Measurements from ENCODE around the gene NFIC.
"Not testable (repeated sequence)": the region's sequence is repeated elsewhere in the genome, so short reads cannot be mapped to it uniquely, and the experiment has no call there.

Gene NFIC

DNA sequence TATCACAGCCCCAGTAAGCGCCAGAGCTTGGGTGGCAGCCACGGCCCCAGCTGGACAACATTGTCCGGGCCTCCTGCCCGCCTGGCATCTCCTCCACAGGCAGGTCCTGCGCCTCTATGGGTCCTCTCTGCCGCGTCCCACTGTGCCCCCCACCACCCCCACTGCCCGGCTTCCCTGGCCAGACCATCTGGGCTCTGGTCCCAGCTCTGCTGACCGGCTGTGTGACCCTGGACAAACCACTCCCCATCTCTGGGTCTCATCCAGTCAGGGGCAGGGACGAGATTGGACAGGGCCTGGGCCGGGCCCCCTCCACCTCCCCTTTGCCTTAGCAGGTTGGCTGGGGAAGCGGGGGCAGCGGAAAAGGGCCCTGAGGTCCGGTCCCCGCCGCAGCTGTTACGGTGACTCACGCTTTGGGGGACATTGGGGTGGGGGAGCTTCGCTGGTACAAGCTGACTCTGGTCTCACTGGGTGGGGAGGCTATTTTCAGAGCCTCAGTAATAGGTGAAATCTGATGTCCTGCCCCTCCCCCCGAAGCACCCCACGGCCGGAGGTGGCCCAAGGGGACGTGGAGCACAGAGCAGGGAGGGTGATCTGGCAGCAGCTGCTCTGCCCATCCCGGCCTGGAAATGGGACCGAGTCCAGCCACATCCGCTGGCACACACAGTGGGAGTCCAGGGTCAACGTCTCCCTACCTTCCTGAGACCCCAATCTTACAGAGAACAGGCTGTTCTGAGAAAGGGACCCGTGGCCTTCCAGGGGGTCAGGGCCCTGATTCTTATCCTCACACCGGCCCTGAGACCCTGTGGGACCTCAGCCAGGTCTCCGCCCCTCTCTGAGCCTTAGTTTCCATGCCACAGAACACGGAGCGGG lies 9.1 kb downstream of the NFIC start:
- DNase-seq: no peak

- DNase-seq: not testable (repeated sequence)
These were observed 9.7 kb downstream of the NFIC start for GRCh38 chr19:3376091-3376455.

GRCh38 chr19:3378352-3379150 lies 12.2 kb downstream of the NFIC start:
- DNase-seq: no peak

GRCh38 chr19:3380829-3381228 lies 14.4 kb downstream of the NFIC start:
- DNase-seq: no peak

- DNase-seq: no peak
These were observed 15.5 kb downstream of the NFIC start for GRCh38 chr19:3381701-3382372.

DNA sequence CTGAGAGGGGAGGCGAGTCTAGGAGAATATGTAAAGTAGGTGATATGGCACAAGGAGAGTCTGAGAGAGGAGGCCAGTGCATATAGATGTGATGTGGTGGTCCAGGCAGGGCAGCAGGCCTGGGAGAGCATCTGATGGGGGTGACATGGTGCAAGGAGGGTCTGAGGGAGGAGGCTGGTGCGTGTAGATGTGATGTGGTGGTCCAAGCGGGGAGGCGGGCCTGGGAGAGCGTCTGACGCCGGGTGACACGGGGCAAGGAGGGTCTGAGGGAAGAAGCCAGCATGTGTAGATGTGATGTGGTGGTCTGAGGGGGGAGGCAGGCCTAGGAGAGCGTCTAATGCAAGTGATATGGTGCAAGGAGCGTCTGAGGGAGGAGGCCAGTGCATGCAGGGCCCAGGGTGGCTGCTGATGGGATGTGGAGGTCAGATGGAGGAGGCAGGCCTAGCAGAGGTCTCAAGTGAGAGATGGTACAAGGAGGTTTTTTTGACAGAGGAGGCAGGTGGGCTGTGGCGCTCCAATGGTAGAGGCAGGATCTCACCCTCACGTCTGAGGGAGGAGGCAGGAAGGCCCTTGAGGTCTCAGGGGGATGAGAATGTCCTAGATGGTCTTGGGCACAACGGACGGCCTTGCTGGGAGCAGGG lies 16.2 kb downstream of the NFIC start:
- no peak for DNase-seq

GRCh38 chr19:3383121-3383722 lies 16.8 kb downstream of the NFIC start:
- no peak for DNase-seq

DNA sequence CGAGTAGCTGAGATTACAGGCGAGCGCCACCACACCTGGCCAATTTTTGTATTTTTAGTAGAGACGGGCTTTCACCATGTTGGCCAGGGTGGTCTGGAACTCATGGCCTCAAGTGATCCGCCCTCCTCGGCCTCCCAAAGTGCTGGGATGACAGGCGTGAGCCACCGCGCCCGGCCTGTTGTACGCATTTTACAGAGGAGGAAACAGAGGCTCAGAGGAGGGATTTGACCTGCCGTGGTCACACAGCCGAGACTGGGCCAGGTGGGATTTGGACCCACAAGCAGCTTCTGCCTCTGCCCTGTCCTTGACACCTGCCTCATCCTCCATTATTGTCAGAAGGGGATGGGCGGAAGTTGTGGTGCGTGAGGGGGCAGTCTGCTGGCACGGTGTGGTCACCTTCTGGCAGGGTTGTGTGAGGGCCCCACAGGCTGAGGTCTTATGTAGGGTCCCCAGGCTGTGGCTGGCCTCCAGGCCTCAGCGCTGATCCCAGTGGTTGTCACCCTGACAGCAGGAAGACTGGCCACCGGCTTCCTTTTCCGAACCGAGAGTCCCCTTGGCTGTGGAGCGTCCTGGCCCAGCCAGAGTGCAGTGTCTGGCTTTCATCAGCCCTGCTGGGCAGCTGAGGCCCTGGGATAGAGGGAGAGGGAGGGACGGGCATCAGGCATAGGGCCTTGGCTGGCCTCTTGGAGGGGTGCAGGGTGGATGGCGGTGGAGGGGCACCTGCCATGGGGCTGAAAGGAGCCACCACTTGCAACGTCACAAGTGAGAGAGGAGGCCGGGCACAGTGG lies 20.3 kb downstream of the NFIC start:
- DNase-seq: no peak

- peak; percentile 87 for DNase-seq
These were observed 21.5 kb downstream of the NFIC start for GRCh38 chr19:3387645-3388589.

- DNase-seq: no peak
These were observed 23.0 kb downstream of the NFIC start for GRCh38 chr19:3389446-3389778.

- DNase-seq: peak; percentile 52
These were observed 23.5 kb downstream of the NFIC start for GRCh38 chr19:3389876-3390371.

- DNase-seq: not testable (repeated sequence)
These were observed 25.5 kb downstream of the NFIC start for GRCh38 chr19:3391911-3392310.

DNA sequence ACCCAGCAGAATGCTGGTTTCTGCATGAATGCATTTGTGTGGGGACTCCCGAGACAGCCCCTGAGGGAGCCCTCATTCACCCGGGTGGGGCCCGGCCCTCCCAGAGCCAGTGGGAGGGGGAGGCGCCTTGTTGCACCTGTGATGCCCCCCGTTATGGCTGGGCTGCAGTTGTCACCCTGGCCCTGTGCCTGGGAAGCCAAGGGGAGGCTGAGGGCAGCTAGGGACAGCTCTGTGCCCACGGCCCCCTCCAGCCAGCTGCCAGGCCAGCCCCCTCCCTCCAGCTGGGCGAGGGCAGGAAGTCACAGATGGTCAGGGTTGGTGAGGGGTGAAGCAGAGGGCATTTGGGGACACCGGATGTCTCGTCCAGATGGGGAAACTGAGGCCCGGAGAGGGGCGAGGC lies 26.1 kb downstream of the NFIC start:
- DNase-seq: no peak

- no peak for DNase-seq
These were observed 30.5 kb downstream of the NFIC start for GRCh38 chr19:3396881-3397265.

DNA sequence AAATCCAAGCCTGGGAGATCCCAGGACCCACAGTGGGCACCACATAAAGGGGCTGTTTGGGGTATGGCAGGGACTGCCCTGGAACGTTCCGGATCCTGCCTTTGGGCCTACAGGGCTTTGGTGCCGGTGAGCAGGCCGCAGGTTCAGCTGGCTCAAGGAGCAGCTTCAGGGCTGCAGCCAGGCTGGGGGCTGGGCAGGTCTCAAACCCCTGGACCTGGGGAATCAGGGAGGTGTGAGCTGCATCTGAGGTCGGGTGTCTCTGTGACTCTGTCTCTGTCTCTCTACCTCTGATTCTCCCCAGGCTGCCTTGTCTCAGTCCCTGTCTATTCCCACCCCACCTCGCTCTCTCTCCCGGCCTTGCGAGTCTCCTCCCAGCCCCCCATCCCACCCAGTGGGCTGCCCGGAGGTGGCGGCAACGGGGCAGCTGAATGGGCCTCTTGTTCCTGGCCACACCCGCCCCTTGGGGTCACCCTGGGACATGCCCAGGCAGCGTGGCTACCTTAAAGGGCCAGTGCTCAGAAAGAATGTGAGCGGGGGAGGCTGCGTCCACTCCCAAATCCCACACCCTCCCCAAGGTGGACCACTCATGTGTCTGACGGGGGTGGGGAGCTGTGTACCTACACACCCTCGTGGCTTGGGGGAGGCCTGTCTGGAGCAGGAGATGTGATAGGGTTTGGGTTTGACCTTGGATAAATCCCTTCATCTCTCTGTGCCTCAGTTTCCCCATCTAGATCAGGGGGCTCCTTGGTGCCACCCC lies 31.1 kb downstream of the NFIC start:
- no peak for DNase-seq

GRCh38 chr19:3398114-3398899 lies 31.9 kb downstream of the NFIC start:
- DNase-seq: no peak

DNA sequence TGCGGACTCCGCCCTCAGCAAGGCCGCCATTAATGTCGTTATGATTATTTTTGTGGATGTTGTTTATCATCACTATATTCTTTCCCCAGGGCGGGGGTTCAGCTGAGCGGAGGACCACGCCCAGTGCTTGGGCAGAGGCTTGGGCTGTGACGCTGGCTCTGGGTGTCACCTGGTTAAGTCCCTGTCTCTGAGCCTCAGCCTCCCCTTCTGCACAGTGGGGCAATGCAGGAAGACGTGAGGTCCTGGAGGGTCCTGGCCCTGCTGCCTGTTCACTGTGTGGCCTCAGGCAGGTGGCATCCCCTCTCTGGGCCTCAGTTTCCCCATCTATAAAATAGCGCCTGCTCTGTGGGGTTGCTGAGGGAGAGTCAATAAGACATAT lies 32.5 kb downstream of the NFIC start:
- no peak for DNase-seq

GRCh38 chr19:3399311-3399710 lies 32.9 kb downstream of the NFIC start:
- DNase-seq: not testable (repeated sequence)
